Measurements from ENCODE around the gene CDPF1. TPM values are rescaled to one million over a fixed set of nuclear protein-coding genes. Genes with fewer than 3 reads are reported as not detected.

Gene CDPF1
- polyA plus RNA-seq, 1 donor from 2014 or later: 32.7 TPM

DNA sequence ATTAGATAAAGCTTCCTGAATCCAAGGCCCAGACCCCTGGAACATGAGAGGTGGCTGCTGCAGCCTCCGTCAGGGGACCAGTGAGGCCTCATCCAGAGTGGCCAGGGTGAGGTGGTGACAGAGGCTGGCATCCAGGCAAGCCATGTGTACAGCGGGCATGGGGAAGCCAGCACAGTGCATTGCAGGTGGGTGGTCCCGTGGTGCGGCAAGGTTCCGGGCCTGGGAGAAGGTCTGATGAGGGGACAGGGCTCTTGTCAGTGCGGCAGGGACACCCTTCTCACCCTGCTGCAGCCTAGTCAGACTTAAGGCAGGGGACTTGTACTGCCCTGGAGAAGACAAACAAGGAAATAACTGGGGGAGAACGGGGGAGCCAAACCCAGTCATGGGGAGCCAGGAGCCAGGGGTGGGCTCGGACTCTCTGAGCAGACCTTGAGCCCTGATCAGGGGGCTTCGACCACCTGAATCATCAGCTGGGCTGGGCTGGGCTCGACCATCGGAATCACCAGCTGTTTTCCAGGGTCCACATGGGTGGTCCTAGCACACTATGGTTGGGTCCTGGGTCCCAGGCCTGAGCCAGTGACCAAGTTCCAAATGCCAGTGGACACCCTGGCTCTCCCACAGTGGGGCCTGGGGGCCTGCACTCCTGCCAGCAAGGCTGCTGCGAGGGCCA lies 22.8 kb upstream of the CDPF1 start:
- Histone ChIP-seq H3K9ac (ENCODE audit: low read length) (no peak overlapping the region), H3K9me2 (ENCODE audit: insufficient read depth, low read length) (no peaks in the 10 kb centered on the region), H3K4me3 (ENCODE audit: low read length) (no peak overlapping the region), H3K27ac (ENCODE audit: low read length) (no peak overlapping the region), H2AFZ (ENCODE audit: low read depth, low read length) (no peak overlapping the region), H3K79me2 (replicated peaks; ENCODE audit: insufficient read depth, low read length) (no peaks in the 10 kb centered on the region), H3F3A (ENCODE audit: insufficient read depth, low read length, poor library complexity, severe bottlenecking) (no peaks in the 10 kb centered on the region), H3K9me3 (ENCODE audit: low read length) (no peaks in the 10 kb centered on the region), H3K36me3 (ENCODE audit: insufficient read depth, low read length) (no peaks in the 10 kb centered on the region), H4K20me1 (ENCODE audit: insufficient read depth) (no peaks in the 10 kb centered on the region), H3K4me2 (ENCODE audit: low read length) (no peak overlapping the region), H3K27me3 (ENCODE audit: insufficient read depth, low read depth, low read length) (peaks cover 4% of the 10 kb centered on the region)
- TF ChIP-seq POLR2AphosphoS5 (IDR thresholded peaks at IDR 0.05): no peak
- TF ChIP-seq, protein P1, sequence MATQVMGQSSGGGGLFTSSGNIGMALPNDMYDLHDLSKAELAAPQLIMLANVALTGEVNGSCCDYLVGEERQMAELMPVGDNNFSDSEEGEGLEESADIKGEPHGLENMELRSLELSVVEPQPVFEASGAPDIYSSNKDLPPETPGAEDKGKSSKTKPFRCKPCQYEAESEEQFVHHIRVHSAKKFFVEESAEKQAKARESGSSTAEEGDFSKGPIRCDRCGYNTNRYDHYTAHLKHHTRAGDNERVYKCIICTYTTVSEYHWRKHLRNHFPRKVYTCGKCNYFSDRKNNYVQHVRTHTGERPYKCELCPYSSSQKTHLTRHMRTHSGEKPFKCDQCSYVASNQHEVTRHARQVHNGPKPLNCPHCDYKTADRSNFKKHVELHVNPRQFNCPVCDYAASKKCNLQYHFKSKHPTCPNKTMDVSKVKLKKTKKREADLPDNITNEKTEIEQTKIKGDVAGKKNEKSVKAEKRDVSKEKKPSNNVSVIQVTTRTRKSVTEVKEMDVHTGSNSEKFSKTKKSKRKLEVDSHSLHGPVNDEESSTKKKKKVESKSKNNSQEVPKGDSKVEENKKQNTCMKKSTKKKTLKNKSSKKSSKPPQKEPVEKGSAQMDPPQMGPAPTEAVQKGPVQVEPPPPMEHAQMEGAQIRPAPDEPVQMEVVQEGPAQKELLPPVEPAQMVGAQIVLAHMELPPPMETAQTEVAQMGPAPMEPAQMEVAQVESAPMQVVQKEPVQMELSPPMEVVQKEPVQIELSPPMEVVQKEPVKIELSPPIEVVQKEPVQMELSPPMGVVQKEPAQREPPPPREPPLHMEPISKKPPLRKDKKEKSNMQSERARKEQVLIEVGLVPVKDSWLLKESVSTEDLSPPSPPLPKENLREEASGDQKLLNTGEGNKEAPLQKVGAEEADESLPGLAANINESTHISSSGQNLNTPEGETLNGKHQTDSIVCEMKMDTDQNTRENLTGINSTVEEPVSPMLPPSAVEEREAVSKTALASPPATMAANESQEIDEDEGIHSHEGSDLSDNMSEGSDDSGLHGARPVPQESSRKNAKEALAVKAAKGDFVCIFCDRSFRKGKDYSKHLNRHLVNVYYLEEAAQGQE (IDR thresholded peaks at IDR 0.05; ENCODE audit: borderline replicate concordance): no peak
- no peak for TF ChIP-seq SMC3 (conservative IDR thresholded peaks at IDR 0.05; ENCODE audit: poor library complexity)
- no peak for TF ChIP-seq EP300 (conservative IDR thresholded peaks at IDR 0.05; ENCODE audit: poor library complexity, severe bottlenecking)
- TF ChIP-seq TAF1 (IDR thresholded peaks at IDR 0.05; ENCODE audit: low read depth): no peak
- TF ChIP-seq RAD21 (conservative IDR thresholded peaks at IDR 0.05): no peak
- TF ChIP-seq MXI1 (conservative IDR thresholded peaks at IDR 0.05; ENCODE audit: poor library complexity, severe bottlenecking): no peak
- TF ChIP-seq, protein P2, sequence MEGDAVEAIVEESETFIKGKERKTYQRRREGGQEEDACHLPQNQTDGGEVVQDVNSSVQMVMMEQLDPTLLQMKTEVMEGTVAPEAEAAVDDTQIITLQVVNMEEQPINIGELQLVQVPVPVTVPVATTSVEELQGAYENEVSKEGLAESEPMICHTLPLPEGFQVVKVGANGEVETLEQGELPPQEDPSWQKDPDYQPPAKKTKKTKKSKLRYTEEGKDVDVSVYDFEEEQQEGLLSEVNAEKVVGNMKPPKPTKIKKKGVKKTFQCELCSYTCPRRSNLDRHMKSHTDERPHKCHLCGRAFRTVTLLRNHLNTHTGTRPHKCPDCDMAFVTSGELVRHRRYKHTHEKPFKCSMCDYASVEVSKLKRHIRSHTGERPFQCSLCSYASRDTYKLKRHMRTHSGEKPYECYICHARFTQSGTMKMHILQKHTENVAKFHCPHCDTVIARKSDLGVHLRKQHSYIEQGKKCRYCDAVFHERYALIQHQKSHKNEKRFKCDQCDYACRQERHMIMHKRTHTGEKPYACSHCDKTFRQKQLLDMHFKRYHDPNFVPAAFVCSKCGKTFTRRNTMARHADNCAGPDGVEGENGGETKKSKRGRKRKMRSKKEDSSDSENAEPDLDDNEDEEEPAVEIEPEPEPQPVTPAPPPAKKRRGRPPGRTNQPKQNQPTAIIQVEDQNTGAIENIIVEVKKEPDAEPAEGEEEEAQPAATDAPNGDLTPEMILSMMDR (IDR thresholded peaks at IDR 0.05; ENCODE audit: poor library complexity, severe bottlenecking): no peak
- no peak for TF ChIP-seq EZH2 (IDR thresholded peaks at IDR 0.05; ENCODE audit: borderline replicate concordance, insufficient read depth, low read length, poor library complexity, severe bottlenecking)

DNA sequence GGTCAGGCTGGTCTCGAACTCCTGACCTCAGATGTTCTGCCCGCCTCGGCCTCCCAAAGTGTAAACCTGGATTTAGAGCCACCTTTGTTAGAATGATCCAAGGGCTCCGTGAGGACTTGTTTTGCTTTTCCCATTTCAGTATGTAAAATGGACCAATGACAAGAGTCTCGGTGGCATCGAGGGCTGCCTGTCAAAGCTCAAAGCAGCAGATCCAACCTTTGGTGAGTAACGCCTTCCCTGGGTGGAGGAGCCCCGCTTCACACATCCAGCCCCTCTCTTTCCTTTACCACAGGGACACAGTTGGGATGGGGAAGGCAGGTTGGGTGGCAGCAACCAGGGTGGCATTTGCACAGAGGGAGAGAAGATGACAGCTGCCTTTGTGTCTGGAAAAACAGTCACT lies 22.1 kb upstream of the CDPF1 start:
- Histone ChIP-seq H3K36me3 (ENCODE audit: insufficient read depth, low read length) (no peaks in the 10 kb centered on the region), H4K20me1 (ENCODE audit: insufficient read depth) (no peaks in the 10 kb centered on the region), H3K9me2 (ENCODE audit: insufficient read depth, low read length) (no peaks in the 10 kb centered on the region), H2AFZ (ENCODE audit: low read depth, low read length) (no peak overlapping the region), H3F3A (ENCODE audit: insufficient read depth, low read length, poor library complexity, severe bottlenecking) (no peaks in the 10 kb centered on the region), H3K9ac (ENCODE audit: low read length) (no peak overlapping the region), H3K4me3 (ENCODE audit: low read length) (no peak overlapping the region), H3K27me3 (ENCODE audit: insufficient read depth, low read depth, low read length) (peaks cover 11% of the 10 kb centered on the region), H3K4me2 (ENCODE audit: low read length) (no peak overlapping the region), H3K79me2 (replicated peaks; ENCODE audit: insufficient read depth, low read length) (no peaks in the 10 kb centered on the region), H3K27ac (ENCODE audit: low read length) (no peak overlapping the region), H3K9me3 (ENCODE audit: low read length) (no peaks in the 10 kb centered on the region)
- TF ChIP-seq RAD21 (conservative IDR thresholded peaks at IDR 0.05): no peak
- no peak for TF ChIP-seq MXI1 (conservative IDR thresholded peaks at IDR 0.05; ENCODE audit: poor library complexity, severe bottlenecking)
- TF ChIP-seq EP300 (conservative IDR thresholded peaks at IDR 0.05; ENCODE audit: poor library complexity, severe bottlenecking): no peak
- TF ChIP-seq, protein P1 (IDR thresholded peaks at IDR 0.05; ENCODE audit: borderline replicate concordance): no peak
